Lower leg skin (tissue), 4 donors: ENCODE data around the gene EBF3. TPM values are rescaled to one million over a fixed set of nuclear protein-coding genes. Genes with fewer than 3 reads are reported as not detected.

ENCODE experiments used
- DNase-seq, 2 donors: peaks; one replicate each; pipeline ENCODE4 v3.0.0-alpha.2; 2019; ENCODE audit warnings: low spot score in 2 of 2
- H3K4me3 ChIP-seq: fragments of 200-600 bp; sonication (generic); 2 replicates; pipeline ENCODE4 v1.5.1; 2017; ENCODE audit warnings: mild to moderate bottlenecking, low read depth; ENCODE audit not compliant: poor library complexity, severe bottlenecking
- CTCF ChIP-seq, 3 donors: fragments of 450-650 bp; IDR thresholded peaks; one replicate each; pipeline ENCODE4 v1.5.1; 2016; ENCODE audit warnings: antibody characterized with exemption in 3 of 3, mild to moderate bottlenecking in 3 of 3, moderate library complexity in 2 of 3
- POLR2A ChIP-seq, 2 donors: fragments of 450-650 bp; IDR thresholded peaks; one replicate each; pipeline ENCODE4 v1.6.1; 2016 to 2017; ENCODE audit warnings: antibody characterized with exemption in 2 of 2, mild to moderate bottlenecking in 1 of 2, moderate library complexity in 1 of 2
- WGBS, 2 donors: methylation state at CpG; one replicate each; pipeline ENCODE4 v1.1.5; 2018; 5-methylcytosine and 5-hydroxymethylcytosine counted together
- intact Hi-C: fragments of 100-400 bp; cut with DNase I; formaldehyde crosslinking; loops from one replicate; pipeline ENCODE4 v1.15.0; 2023; ENCODE audit warnings: low total_unique reads
- total RNA-seq, 4 donors: library from RNA; depleted of rRNA; stranded (reverse); fragments of >200 nt; gene quantifications; one replicate each; pipeline ENCODE4 v1.1.0, GENCODE V29; 2016

EBF3 gene
- total RNA-seq, 4 donors from 2014 or later = 0.80 to 8.5 (median 2.4) TPM

- TF ChIP-seq POLR2A (IDR thresholded peaks at IDR 0.05) = no peak
- TF ChIP-seq CTCF (IDR thresholded peaks at IDR 0.05) = no peak
- no peak overlapping the region for H3K4me3 ChIP-seq
- no peak for DNase-seq
- WGBS, 2 donors = 97% methylated on average over 22 of the region's 22 CpGs
- intact Hi-C loops = no loop called here
These were observed 94.2 kb downstream of the EBF3 start for GRCh38 chr10:129869596-129870473.

DNA sequence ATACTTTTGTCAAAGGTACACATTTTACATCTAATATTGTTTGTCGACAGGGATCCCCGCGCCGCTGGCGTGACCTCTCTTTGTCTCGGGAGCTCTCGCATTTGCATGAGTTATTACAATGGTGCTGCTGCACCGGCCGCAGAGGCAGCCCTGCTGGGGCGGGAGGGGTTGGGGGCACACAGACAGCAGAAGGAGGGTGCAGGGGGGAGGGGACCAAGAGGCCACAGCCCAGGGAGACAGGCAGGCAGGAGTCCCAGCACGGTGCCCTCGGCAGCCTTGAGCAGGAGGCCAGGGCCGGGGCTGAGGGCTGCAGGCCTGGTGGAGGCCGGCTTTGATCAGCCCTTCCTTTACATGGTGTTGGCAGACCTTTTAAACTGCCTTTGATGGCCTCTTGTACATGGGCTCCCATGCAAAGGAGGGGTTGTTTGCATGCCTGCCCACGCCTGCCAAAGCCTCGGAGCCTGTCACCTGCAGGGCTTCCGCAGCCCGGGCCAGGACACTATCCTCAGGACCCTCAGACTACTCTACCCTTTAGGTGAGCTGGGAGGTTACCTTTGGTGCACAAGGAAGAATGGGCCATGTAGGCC lies 95.5 kb downstream of the EBF3 start:
- no peak for DNase-seq
- TF ChIP-seq POLR2A (IDR thresholded peaks at IDR 0.05) (no peak), CTCF (IDR thresholded peaks at IDR 0.05) (no peak)
- intact Hi-C loops = no loop called here
- WGBS, 2 donors = 91 to 93% methylated on average over 17 to 18 of the region's 18 CpGs
- no peak overlapping the region for H3K4me3 ChIP-seq

- H3K4me3 ChIP-seq = no peak overlapping the region
- 97% methylated on average over 36 of the region's 36 CpGs for WGBS, 2 donors
- DNase-seq = no peak
- intact Hi-C loops = no loop called here
- no peak for TF ChIP-seq POLR2A (IDR thresholded peaks at IDR 0.05)
- no peak for TF ChIP-seq CTCF (IDR thresholded peaks at IDR 0.05)
These were observed 96.4 kb downstream of the EBF3 start for GRCh38 chr10:129867631-129868179.

DNA sequence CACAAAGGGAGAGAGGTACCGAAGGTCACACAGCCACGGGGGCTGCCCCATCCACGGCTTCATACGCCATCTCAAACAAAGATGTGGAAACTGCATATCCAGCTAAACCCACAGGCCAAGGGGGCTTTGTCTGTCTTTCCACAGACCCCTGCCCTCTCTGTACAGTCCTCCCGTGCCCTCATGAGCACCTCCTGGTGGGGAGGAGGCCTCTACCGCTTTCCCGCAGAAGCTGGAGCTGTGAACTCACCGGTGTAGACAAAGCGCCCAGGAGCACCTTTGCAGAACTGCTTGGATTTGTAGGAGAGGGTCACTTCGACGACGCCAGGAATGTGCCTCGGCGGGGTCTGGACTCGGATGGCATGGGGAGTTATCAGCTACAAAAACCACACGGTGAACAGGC lies 97.2 kb downstream of the EBF3 start:
- TF ChIP-seq POLR2A (IDR thresholded peaks at IDR 0.05) = no peak
- TF ChIP-seq CTCF (IDR thresholded peaks at IDR 0.05) = no peak
- WGBS, 2 donors = 92 to 93% methylated on average over 16 of the region's 16 CpGs
- intact Hi-C loops = no loop called here
- no peak overlapping the region for H3K4me3 ChIP-seq
- no peak for DNase-seq

- intact Hi-C loops = no loop called here
- TF ChIP-seq POLR2A (IDR thresholded peaks at IDR 0.05) = no peak
- TF ChIP-seq CTCF (IDR thresholded peaks at IDR 0.05) = no peak
- 96 to 98% methylated on average over 2 of the region's 2 CpGs for WGBS, 2 donors
These were observed 98.1 kb downstream of the EBF3 start for GRCh38 chr10:129865960-129866359.

More at GRCh38 chr10:129865960-129866359, 98.1 kb downstream of the EBF3 start:
- no peak overlapping the region for H3K4me3 ChIP-seq
- no peak for DNase-seq
